GM19351 (cell line): Measurements from ENCODE around the gene NIN.
A peak's percentile ranks its signal among the peaks of the same experiment; 100 is the strongest.
"Not testable (repeated sequence)": the region's sequence is repeated elsewhere in the genome, so short reads cannot be mapped to it uniquely, and the experiment has no call there.

Source experiments
- ATAC-seq: cut with Tn5 transposase; IDR thresholded peaks from one replicate; pipeline ENCODE4 v1.9.1; 2021; ENCODE audit warnings: mild to moderate bottlenecking, moderate library complexity; ENCODE audit not compliant: unreplicated experiment

The NIN gene

GRCh38 chr14:50819303-50819702 is 11.7 kb downstream of the NIN start:
- not testable (repeated sequence) for ATAC-seq

- no peak for ATAC-seq
Observed at GRCh38 chr14:50816395-50817047, 14.4 kb downstream of the NIN start.

GRCh38 chr14:50815526-50815925 is 15.4 kb downstream of the NIN start:
- ATAC-seq, result not testable (repeated sequence)

- ATAC-seq, result not testable (repeated sequence)
Observed at GRCh38 chr14:50815058-50815457, 15.9 kb downstream of the NIN start.

GRCh38 chr14:50814161-50814560 is 16.8 kb downstream of the NIN start:
- no peak for ATAC-seq

- peak; percentile 78 for ATAC-seq
Observed at GRCh38 chr14:50813544-50813863, 17.5 kb downstream of the NIN start.

GRCh38 chr14:50812856-50813543 is 18.0 kb downstream of the NIN start:
- ATAC-seq, result peak; percentile 22

- ATAC-seq, result no peak
Observed at GRCh38 chr14:50812180-50812579, 18.8 kb downstream of the NIN start.

GRCh38 chr14:50808053-50808452 is 22.9 kb downstream of the NIN start:
- ATAC-seq, result no peak

GRCh38 chr14:50806241-50806933 is 24.6 kb downstream of the NIN start:
- ATAC-seq, result no peak

- no peak for ATAC-seq
Observed at GRCh38 chr14:50805396-50805795, 25.6 kb downstream of the NIN start.

GRCh38 chr14:50804181-50804721 is 26.7 kb downstream of the NIN start:
- ATAC-seq, result no peak

GRCh38 chr14:50801706-50802105 is 29.3 kb downstream of the NIN start:
- no peak for ATAC-seq

- no peak for ATAC-seq
Observed at GRCh38 chr14:50800032-50800431, 30.9 kb downstream of the NIN start.

- peak; percentile 78 for ATAC-seq
Observed at GRCh38 chr14:50798048-50798421, 32.9 kb downstream of the NIN start.

- no peak for ATAC-seq
Observed at GRCh38 chr14:50797250-50798047, 33.5 kb downstream of the NIN start.

- no peak for ATAC-seq
Observed at GRCh38 chr14:50796390-50796789, 34.6 kb downstream of the NIN start.

GRCh38 chr14:50795909-50796308 is 35.1 kb downstream of the NIN start:
- ATAC-seq, result no peak

- ATAC-seq, result no peak
Observed at GRCh38 chr14:50795142-50795541, 35.8 kb downstream of the NIN start.

- no peak for ATAC-seq
Observed at GRCh38 chr14:50794068-50794645, 36.8 kb downstream of the NIN start.

- no peak for ATAC-seq
Observed at GRCh38 chr14:50792634-50793068, 38.3 kb downstream of the NIN start.
